ENCODE measurements around the gene SPIRE2. TPM values are rescaled to one million over a fixed set of nuclear protein-coding genes. Genes with fewer than 3 reads are reported as not detected.
A peak's percentile ranks its signal among the peaks of the same experiment; 100 is the strongest.
"Not testable (repeated sequence)": the region's sequence is repeated elsewhere in the genome, so short reads cannot be mapped to it uniquely, and the experiment has no call there.

SPIRE2 gene
- total and polyA plus RNA-seq, 5 donors from 2014 or later = 0.35 TPM; not detected in 4

GRCh38 chr16:89815639-89816348 is 12.5 kb upstream of the SPIRE2 start:
- Histone ChIP-seq H3K4me3 (ENCODE audit: low read depth, low read length) (peak overlapping the region; percentile 37), H3K9me3 (ENCODE audit: control insufficient read depth in 2 of 2, low read length in 2 of 2) (no peaks in the 10 kb centered on the region), H3K27me3 (ENCODE audit: control insufficient read depth, insufficient read depth, low read length) (no peaks in the 10 kb centered on the region), H3K4me1 (ENCODE audit: control insufficient read depth, insufficient read depth, low read length, poor library complexity, severe bottlenecking) (peaks cover 9% of the 10 kb centered on the region), H3K27ac (ENCODE audit: insufficient read depth, low read length, poor library complexity, severe bottlenecking) (no peak overlapping the region), H3K36me3 (ENCODE audit: control insufficient read depth, insufficient read depth, low read length) (no peaks in the 10 kb centered on the region)
- ATAC-seq (ENCODE audit: low read depth in 2 of 2) = peak in 1 of 2 donors; percentile 2
- peak overlapping the region; percentile 75 to 92 (median 86) for H3K4me3 Mint-ChIP-seq
- DNase-seq = no peak
- peaks cover 0 to 31% (median 11%) of the 10 kb centered on the region in 4 donors for H3K4me1 Mint-ChIP-seq
- H3K27me3 Mint-ChIP-seq = no peaks in the 10 kb centered on the region
- peaks cover 4% of the 10 kb centered on the region for H3K36me3 Mint-ChIP-seq
- no peak overlapping the region for H3K27ac Mint-ChIP-seq
- H3K9me3 Mint-ChIP-seq = no peaks in the 10 kb centered on the region

GRCh38 chr16:89818851-89819403 is 9.3 kb upstream of the SPIRE2 start:
- not testable (repeated sequence) for H3K27me3 ChIP-seq (ENCODE audit: control insufficient read depth, insufficient read depth, low read length); H3K9me3 ChIP-seq (ENCODE audit: control insufficient read depth in 2 of 2, low read length in 2 of 2); H3K27me3 Mint-ChIP-seq; ATAC-seq (ENCODE audit: low read depth in 2 of 2); H3K27ac ChIP-seq (ENCODE audit: insufficient read depth, low read length, poor library complexity, severe bottlenecking); H3K36me3 ChIP-seq (ENCODE audit: control insufficient read depth, insufficient read depth, low read length); H3K4me1 ChIP-seq (ENCODE audit: control insufficient read depth, insufficient read depth, low read length, poor library complexity, severe bottlenecking); H3K9me3 Mint-ChIP-seq; H3K36me3 Mint-ChIP-seq; H3K4me3 ChIP-seq (ENCODE audit: low read depth, low read length)
- H3K4me3 Mint-ChIP-seq = peak overlapping the region; percentile 46 to 73 (median 67)
- peaks cover 0 to 31% (median 11%) of the 10 kb centered on the region in 4 donors for H3K4me1 Mint-ChIP-seq
- DNase-seq = peak in 2 of 3 donors; percentile 12 to 65
- H3K27ac Mint-ChIP-seq = peak overlapping the region in 1 of 3 donors; percentile 50

DNA sequence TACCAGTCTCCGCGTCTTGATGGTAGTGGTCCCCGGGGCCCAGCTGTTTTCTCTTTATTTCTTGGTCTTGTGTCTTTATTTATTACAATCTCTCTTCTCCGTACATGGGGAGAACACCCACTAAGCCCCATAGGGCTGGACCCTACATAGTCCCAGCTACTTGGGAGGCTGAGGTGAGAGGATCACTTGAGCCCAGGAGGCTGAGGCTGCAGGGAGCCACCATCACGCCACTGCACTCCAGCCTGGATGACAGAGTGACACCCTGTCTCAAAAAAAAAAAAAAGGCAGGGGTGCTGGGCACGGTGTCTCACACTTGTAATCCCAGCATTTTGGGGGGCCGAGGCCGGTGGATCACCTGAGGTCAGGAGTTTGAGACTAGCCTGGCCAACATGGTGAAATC is 8.8 kb upstream of the SPIRE2 start:
- Mint-ChIP-seq H3K27ac (peak overlapping the region in 1 of 3 donors; percentile 50), H3K4me1 (peaks cover 0 to 26% (median 9%) of the 10 kb centered on the region in 4 donors), H3K4me3 (peak overlapping the region in 3 of 4 donors; percentile 46 to 73 (median 63))
- H3K36me3 ChIP-seq (ENCODE audit: control insufficient read depth, insufficient read depth, low read length); ATAC-seq (ENCODE audit: low read depth in 2 of 2); H3K9me3 Mint-ChIP-seq; H3K9me3 ChIP-seq (ENCODE audit: control insufficient read depth in 2 of 2, low read length in 2 of 2); H3K4me3 ChIP-seq (ENCODE audit: low read depth, low read length); DNase-seq; H3K27me3 Mint-ChIP-seq; H3K36me3 Mint-ChIP-seq; H3K4me1 ChIP-seq (ENCODE audit: control insufficient read depth, insufficient read depth, low read length, poor library complexity, severe bottlenecking); H3K27me3 ChIP-seq (ENCODE audit: control insufficient read depth, insufficient read depth, low read length); H3K27ac ChIP-seq (ENCODE audit: insufficient read depth, low read length, poor library complexity, severe bottlenecking): not testable (repeated sequence)

DNA sequence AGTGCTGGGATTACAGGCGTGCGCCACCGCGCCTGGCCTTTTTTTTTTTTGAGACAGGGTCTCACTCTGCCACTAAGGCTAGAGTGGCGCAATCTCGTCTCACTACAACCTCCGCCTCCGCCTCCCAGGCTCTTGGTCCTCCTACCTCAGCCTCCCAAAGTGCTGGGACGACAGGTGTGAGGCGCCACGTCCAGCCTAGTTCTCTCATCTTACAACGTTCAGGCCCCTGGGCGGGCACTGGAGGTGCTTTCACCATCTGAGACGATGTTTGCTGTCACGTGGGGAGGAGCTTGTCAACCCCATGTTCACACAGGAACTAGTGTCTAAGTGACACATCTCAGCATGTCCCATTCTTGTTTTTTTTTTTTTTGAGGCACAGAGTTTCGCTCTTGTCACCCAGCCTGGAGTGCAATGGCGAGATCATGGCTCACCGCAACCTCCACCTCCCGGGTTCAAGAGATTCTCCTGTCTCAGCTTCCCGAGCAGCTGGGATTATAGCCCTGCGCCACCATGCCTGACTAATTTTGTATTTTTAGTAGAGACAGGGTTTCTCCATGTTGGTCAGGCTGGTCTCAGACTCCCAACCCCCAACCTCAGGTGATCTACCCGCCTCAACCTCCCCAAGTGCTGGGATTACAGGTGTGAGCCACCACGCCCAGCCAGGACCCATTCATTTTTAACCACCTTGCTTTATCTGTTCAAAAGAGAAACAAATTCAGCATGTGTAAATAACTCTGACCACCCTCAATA is 6.7 kb upstream of the SPIRE2 start:
- Mint-ChIP-seq H3K4me1 (peaks cover 0 to 23% (median 9%) of the 10 kb centered on the region in 4 donors), H3K27me3 (peaks cover 2% of the 10 kb centered on the region), H3K9me3 (no peaks in the 10 kb centered on the region), H3K36me3 (no peaks in the 10 kb centered on the region), H3K4me3 (peak overlapping the region in 1 of 4 donors; percentile 47), H3K27ac (no peak overlapping the region)
- no peaks in the 10 kb centered on the region for H3K27me3 ChIP-seq (ENCODE audit: control insufficient read depth, insufficient read depth, low read length)
- no peaks in the 10 kb centered on the region for H3K36me3 ChIP-seq (ENCODE audit: control insufficient read depth, insufficient read depth, low read length)
- no peak overlapping the region for H3K27ac ChIP-seq (ENCODE audit: insufficient read depth, low read length, poor library complexity, severe bottlenecking)
- no peak for ATAC-seq (ENCODE audit: low read depth in 2 of 2)
- no peak overlapping the region for H3K4me3 ChIP-seq (ENCODE audit: low read depth, low read length)
- DNase-seq = no peak
- H3K9me3 ChIP-seq (ENCODE audit: control insufficient read depth in 2 of 2, low read length in 2 of 2) = no peaks in the 10 kb centered on the region
- peaks cover 9% of the 10 kb centered on the region for H3K4me1 ChIP-seq (ENCODE audit: control insufficient read depth, insufficient read depth, low read length, poor library complexity, severe bottlenecking)

DNA sequence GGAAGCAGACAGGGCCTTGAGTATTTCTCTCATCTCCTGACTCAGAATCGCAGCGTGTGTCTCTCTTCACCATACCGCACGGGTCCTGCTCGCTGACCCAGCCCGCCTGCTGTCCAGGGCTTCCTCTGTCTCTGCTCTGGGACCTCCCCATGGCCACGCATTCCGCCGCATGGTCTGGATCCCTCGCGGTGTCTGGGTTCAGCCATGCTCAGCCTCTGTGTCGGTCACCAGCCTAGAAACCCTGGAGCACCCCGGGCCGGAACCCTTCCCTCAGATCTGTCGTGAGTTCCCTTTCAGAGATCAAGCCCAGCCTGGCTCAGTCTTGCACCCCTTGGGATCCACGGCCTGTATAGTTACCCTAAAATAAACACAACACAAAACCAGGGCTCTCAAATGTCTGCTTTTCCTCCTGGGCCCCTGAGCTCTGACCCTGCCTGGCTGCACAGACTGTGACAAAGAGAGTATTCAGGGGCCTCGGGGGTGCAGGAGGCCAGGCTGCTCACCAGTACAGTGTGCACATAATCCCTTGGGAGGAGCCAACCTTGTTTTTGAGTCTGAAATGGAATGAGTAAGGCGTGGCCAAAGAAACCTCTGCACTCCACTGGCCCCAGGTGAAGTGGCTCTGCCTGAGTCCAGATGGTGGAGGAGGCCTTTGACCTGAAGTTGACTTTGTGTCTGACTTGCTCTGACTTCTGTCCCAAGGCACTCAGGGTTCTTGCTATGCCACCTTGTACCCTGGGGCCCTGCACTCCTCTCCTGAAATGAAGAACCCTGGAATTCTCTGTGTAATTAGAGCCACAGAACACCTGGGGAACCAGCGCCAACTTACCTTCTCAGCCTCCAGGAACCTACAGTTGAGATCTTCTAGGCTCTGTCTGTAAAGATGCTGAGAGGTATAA is 5.8 kb upstream of the SPIRE2 start:
- DNase-seq = no peak
- Mint-ChIP-seq H3K27ac (no peak overlapping the region), H3K27me3 (peaks cover 4% of the 10 kb centered on the region), H3K9me3 (no peaks in the 10 kb centered on the region), H3K4me3 (peak overlapping the region in 1 of 4 donors; percentile 47), H3K4me1 (peaks cover 0 to 21% (median 7%) of the 10 kb centered on the region in 4 donors), H3K36me3 (no peaks in the 10 kb centered on the region)
- Histone ChIP-seq H3K36me3 (ENCODE audit: control insufficient read depth, insufficient read depth, low read length) (no peaks in the 10 kb centered on the region), H3K27ac (ENCODE audit: insufficient read depth, low read length, poor library complexity, severe bottlenecking) (no peak overlapping the region), H3K4me3 (ENCODE audit: low read depth, low read length) (no peak overlapping the region), H3K4me1 (ENCODE audit: control insufficient read depth, insufficient read depth, low read length, poor library complexity, severe bottlenecking) (peaks cover 4% of the 10 kb centered on the region), H3K9me3 (ENCODE audit: control insufficient read depth in 2 of 2, low read length in 2 of 2) (no peaks in the 10 kb centered on the region), H3K27me3 (ENCODE audit: control insufficient read depth, insufficient read depth, low read length) (no peaks in the 10 kb centered on the region)
- ATAC-seq (ENCODE audit: low read depth in 2 of 2) = no peak

GRCh38 chr16:89823087-89823823 is 5.0 kb upstream of the SPIRE2 start:
- ATAC-seq (ENCODE audit: low read depth in 2 of 2) (no peak), DNase-seq (no peak)
- Histone ChIP-seq H3K4me1 (ENCODE audit: control insufficient read depth, insufficient read depth, low read length, poor library complexity, severe bottlenecking) (peaks cover 4% of the 10 kb centered on the region), H3K27ac (ENCODE audit: insufficient read depth, low read length, poor library complexity, severe bottlenecking) (no peak overlapping the region), H3K9me3 (ENCODE audit: control insufficient read depth in 2 of 2, low read length in 2 of 2) (no peaks in the 10 kb centered on the region), H3K27me3 (ENCODE audit: control insufficient read depth, insufficient read depth, low read length) (peaks cover 2% of the 10 kb centered on the region), H3K36me3 (ENCODE audit: control insufficient read depth, insufficient read depth, low read length) (no peaks in the 10 kb centered on the region), H3K4me3 (ENCODE audit: low read depth, low read length) (no peak overlapping the region)
- H3K4me3 Mint-ChIP-seq = peak overlapping the region in 2 of 4 donors; percentile 41 to 74
- no peaks in the 10 kb centered on the region for H3K9me3 Mint-ChIP-seq
- H3K27ac Mint-ChIP-seq = no peak overlapping the region
- H3K27me3 Mint-ChIP-seq = peaks cover 8% of the 10 kb centered on the region
- peaks cover 0 to 17% (median 6%) of the 10 kb centered on the region in 4 donors for H3K4me1 Mint-ChIP-seq
- H3K36me3 Mint-ChIP-seq = no peaks in the 10 kb centered on the region

GRCh38 chr16:89823824-89824148 is 4.5 kb upstream of the SPIRE2 start:
- H3K27me3 ChIP-seq (ENCODE audit: control insufficient read depth, insufficient read depth, low read length); H3K4me1 ChIP-seq (ENCODE audit: control insufficient read depth, insufficient read depth, low read length, poor library complexity, severe bottlenecking); ATAC-seq (ENCODE audit: low read depth in 2 of 2); H3K36me3 ChIP-seq (ENCODE audit: control insufficient read depth, insufficient read depth, low read length); H3K27ac ChIP-seq (ENCODE audit: insufficient read depth, low read length, poor library complexity, severe bottlenecking); H3K9me3 Mint-ChIP-seq; DNase-seq; H3K27ac Mint-ChIP-seq; H3K36me3 Mint-ChIP-seq; H3K4me3 ChIP-seq (ENCODE audit: low read depth, low read length); H3K27me3 Mint-ChIP-seq; H3K9me3 ChIP-seq (ENCODE audit: control insufficient read depth in 2 of 2, low read length in 2 of 2): not testable (repeated sequence)
- peak overlapping the region in 1 of 4 donors; percentile 74 for H3K4me3 Mint-ChIP-seq
- H3K4me1 Mint-ChIP-seq = peaks cover 0 to 11% (median 5%) of the 10 kb centered on the region in 4 donors
